NCI-H2196 (cell line): Measurements from ENCODE around the gene PRKCH.
"Not testable (repeated sequence)": the region's sequence is repeated elsewhere in the genome, so short reads cannot be mapped to it uniquely, and the experiment has no call there.

Source experiments
- DNase-seq: peaks from one replicate; lab custom pipeline; 2025; ENCODE audit not compliant: unreplicated experiment; lab: John Stamatoyannopoulos, UW

PRKCH gene

GRCh38 chr14:61388173-61388975 is 67.0 kb downstream of the PRKCH start:
- peak; percentile 55 for DNase-seq

- DNase-seq = no peak
Observed at GRCh38 chr14:61388976-61389576, 67.7 kb downstream of the PRKCH start.

GRCh38 chr14:61391119-61391518 is 69.7 kb downstream of the PRKCH start:
- no peak for DNase-seq

- no peak for DNase-seq
Observed at GRCh38 chr14:61392297-61392696, 70.9 kb downstream of the PRKCH start.

- no peak for DNase-seq
Observed at GRCh38 chr14:61394542-61394941, 73.2 kb downstream of the PRKCH start.

- no peak for DNase-seq
Observed at GRCh38 chr14:61395115-61395725, 73.8 kb downstream of the PRKCH start.

GRCh38 chr14:61396279-61396678 is 74.9 kb downstream of the PRKCH start:
- DNase-seq = no peak

GRCh38 chr14:61396694-61397093 is 75.3 kb downstream of the PRKCH start:
- DNase-seq = no peak

- no peak for DNase-seq
Observed at GRCh38 chr14:61397615-61398014, 76.2 kb downstream of the PRKCH start.

GRCh38 chr14:61398221-61398620 is 76.8 kb downstream of the PRKCH start:
- DNase-seq = no peak

- no peak for DNase-seq
Observed at GRCh38 chr14:61399365-61399764, 78.0 kb downstream of the PRKCH start.

- DNase-seq = no peak
Observed at GRCh38 chr14:61401461-61401860, 80.1 kb downstream of the PRKCH start.

- DNase-seq = no peak
Observed at GRCh38 chr14:61403411-61403810, 82.0 kb downstream of the PRKCH start.

GRCh38 chr14:61404637-61405036 is 83.3 kb downstream of the PRKCH start:
- no peak for DNase-seq

- DNase-seq = no peak
Observed at GRCh38 chr14:61406198-61406597, 84.8 kb downstream of the PRKCH start.

GRCh38 chr14:61406675-61407074 is 85.3 kb downstream of the PRKCH start:
- no peak for DNase-seq

GRCh38 chr14:61408498-61408897 is 87.1 kb downstream of the PRKCH start:
- DNase-seq = no peak

- peak; percentile 60 for DNase-seq
Observed at GRCh38 chr14:61409782-61410181, 88.4 kb downstream of the PRKCH start.

GRCh38 chr14:61415934-61416333 is 94.6 kb downstream of the PRKCH start:
- not testable (repeated sequence) for DNase-seq

- DNase-seq = no peak
Observed at GRCh38 chr14:61416591-61416990, 95.2 kb downstream of the PRKCH start.

- no peak for DNase-seq
Observed at GRCh38 chr14:61417141-61417540, 95.8 kb downstream of the PRKCH start.

GRCh38 chr14:61417883-61418455 is 96.6 kb downstream of the PRKCH start:
- no peak for DNase-seq
